HG02759 (cell line): ENCODE measurements around the gene TSGA10IP.
A peak's percentile ranks its signal among the peaks of the same experiment; 100 is the strongest.

ENCODE experiments used
- ATAC-seq: cut with Tn5 transposase; IDR thresholded peaks from one replicate; pipeline ENCODE4 v1.9.1; 2021; ENCODE audit warnings: mild to moderate bottlenecking, moderate library complexity; ENCODE audit not compliant: unreplicated experiment

The TSGA10IP gene

GRCh38 chr11:65917434-65918210, 27.7 kb upstream of the TSGA10IP start:
- no peak for ATAC-seq

- ATAC-seq, result peak; percentile 64
Measured at GRCh38 chr11:65918211-65919140, 26.8 kb upstream of the TSGA10IP start, which contains the start of gene C11orf68. TSS of gene C11orf68 (minus strand) at chr11:65919062. CDS start at chr11:65919031, 31 bp downstream.

- peak; percentile 84 for ATAC-seq
Measured at GRCh38 chr11:65919141-65919572, 26.1 kb upstream of the TSGA10IP start, which contains the start of gene DRAP1. TSS of gene DRAP1 (plus strand) at chr11:65919426. CDS start at chr11:65919502, 76 bp downstream.

- peak; percentile 34 for ATAC-seq
Measured at GRCh38 chr11:65919573-65920371, 25.5 kb upstream of the TSGA10IP start.

GRCh38 chr11:65920372-65920802, 24.9 kb upstream of the TSGA10IP start:
- ATAC-seq, result no peak

- ATAC-seq, result no peak
Measured at GRCh38 chr11:65921033-65921555, 24.2 kb upstream of the TSGA10IP start.

GRCh38 chr11:65921876-65922275, 23.4 kb upstream of the TSGA10IP start:
- no peak for ATAC-seq

GRCh38 chr11:65922565-65922964, 22.7 kb upstream of the TSGA10IP start:
- no peak for ATAC-seq

GRCh38 chr11:65925397-65925796, 19.9 kb upstream of the TSGA10IP start:
- no peak for ATAC-seq

- ATAC-seq, result peak; percentile 80
Measured at GRCh38 chr11:65927904-65928397, 17.3 kb upstream of the TSGA10IP start.

- ATAC-seq, result no peak
Measured at GRCh38 chr11:65928667-65929066, 16.6 kb upstream of the TSGA10IP start.

- no peak for ATAC-seq
Measured at GRCh38 chr11:65931773-65932557, 13.3 kb upstream of the TSGA10IP start.

GRCh38 chr11:65932558-65932919, 12.7 kb upstream of the TSGA10IP start:
- no peak for ATAC-seq

- ATAC-seq, result no peak
Measured at GRCh38 chr11:65934014-65934413, 11.3 kb upstream of the TSGA10IP start.

GRCh38 chr11:65937766-65938165, 7.5 kb upstream of the TSGA10IP start:
- ATAC-seq, result no peak

GRCh38 chr11:65941720-65942310, 3.5 kb upstream of the TSGA10IP start:
- ATAC-seq, result no peak

- no peak for ATAC-seq
Measured at GRCh38 chr11:65942531-65942930, 2.7 kb upstream of the TSGA10IP start.

- ATAC-seq, result no peak
Measured at GRCh38 chr11:65944191-65944590, 1.1 kb upstream of the TSGA10IP start.

GRCh38 chr11:65944767-65945166, 513 bp upstream of the TSGA10IP start:
- no peak for ATAC-seq
